Spleen (tissue), 13 donors: ENCODE measurements around the gene LGALS9. TPM values are rescaled to one million over a fixed set of nuclear protein-coding genes. Genes with fewer than 3 reads are reported as not detected.
A peak's percentile ranks its signal among the peaks of the same experiment; 100 is the strongest.

Source experiments
- DNase-seq: peaks from one replicate; pipeline ENCODE4 v3.0.0-alpha.2; 2020
- H3K27ac ChIP-seq, 8 donors: fragments of 200-600 bp; sonication (generic) in 7 of 8; 1 replicate in 4 of 8; 2 replicates in 4 of 8; pipeline versions ENCODE4 v1.5.0 to v1.8.0; 2016 to 2021; ENCODE audit warnings: inconsistent platforms in 4 of 8, mild to moderate bottlenecking in 4 of 8, moderate library complexity in 1 of 8
- H3K27me3 ChIP-seq, 7 donors: fragments of 200-600 bp; sonication (generic) in 6 of 7; replicated peaks in 1 of 7; 1 replicate in 4 of 7; 2 replicates in 3 of 7; pipeline versions ENCODE4 v1.5.0 to v1.8.0; 2016 to 2021; ENCODE audit warnings: inconsistent platforms in 3 of 7, mild to moderate bottlenecking in 1 of 7
- H3K36me3 ChIP-seq, 6 donors: fragments of 200-600 bp; sonication (generic) in 5 of 6; 1 replicate in 4 of 6; 2 replicates in 2 of 6; pipeline versions ENCODE4 v1.5.0 to v1.8.0; 2016 to 2021; ENCODE audit warnings: inconsistent platforms in 2 of 6
- H3K4me1 ChIP-seq, 6 donors: fragments of 200-600 bp; sonication (generic) in 5 of 6; 1 replicate in 3 of 6; 2 replicates in 3 of 6; pipeline versions ENCODE4 v1.5.0 to v1.8.0; 2016 to 2021; ENCODE audit warnings: inconsistent platforms in 3 of 6
- H3K4me3 ChIP-seq, 8 donors: fragments of 200-600 bp; sonication (generic) in 7 of 8; 1 replicate in 4 of 8; 2 replicates in 4 of 8; pipeline versions ENCODE4 v1.5.0 to v1.8.0; 2016 to 2021; ENCODE audit warnings: inconsistent platforms in 4 of 8, mild to moderate bottlenecking in 4 of 8, moderate library complexity in 2 of 8
- H3K9me3 ChIP-seq, 8 donors: fragments of 200-600 bp; sonication (generic) in 7 of 8; 1 replicate in 4 of 8; 2 replicates in 4 of 8; pipeline versions ENCODE4 v1.5.0 to v1.8.0; 2016 to 2021; ENCODE audit warnings: inconsistent platforms in 4 of 8
- POLR2A ChIP-seq, 3 donors: fragments of 450-650 bp; IDR thresholded peaks; one replicate each; pipeline ENCODE4 v1.5.1; 2017; ENCODE audit warnings: antibody characterized with exemption in 3 of 3, mild to moderate bottlenecking in 1 of 3
- POLR2AphosphoS5 ChIP-seq, 3 donors: sonication (generic); formaldehyde crosslinking; IDR thresholded peaks; one replicate each; pipeline ENCODE4 v1.5.1; 2017; ENCODE audit warnings: antibody characterized with exemption in 3 of 3
- WGBS, 5 donors: extraction: QIAGEN DNeasy Blood & Tissue Kit in 3 of 5; methylation state at CpG; one replicate each; pipeline versions ENCODE4 v1.1.5 to v1.1.7; 2013 to 2018; 5-methylcytosine and 5-hydroxymethylcytosine counted together
- intact Hi-C: fragments of 100-400 bp; cut with DNase I; formaldehyde crosslinking; loops from one replicate; pipeline ENCODE4 v1.15.0; 2023; ENCODE audit warnings: low total_unique reads
- long read RNA-seq, 2 donors: transcript quantifications; one replicate each; lab custom pipeline, GENCODE V29; 2026
- polyA plus RNA-seq, 3 donors: library from polyadenylated mRNA; stranded (reverse); fragments of 200-250 nt; gene quantifications; one replicate each; pipeline ENCODE4 v1.2.1, GENCODE V29; 2013
- total RNA-seq, 7 donors: library from RNA; depleted of rRNA in 3 of 7; stranded (reverse); fragments of >200 nt in 3 of 7; fragmentation: NEBNext Ultra II Directional in 4 of 7; extraction: Animal tissue kit (Norgen Biotek cat#: 25700) in 4 of 7; gene quantifications; one replicate each; pipeline versions ENCODE4 v1.1.0 to v1.2.1, GENCODE V29; 2016 to 2021
- TF ChIP-seq, protein P1 (sequence below), 11 experiments: fragments of 200-600 bp in 7 of 11; fragments of 450-650 bp in 4 of 11; sonication (generic) in 4 of 11; IDR thresholded peaks in 8 of 11; conservative IDR thresholded peaks in 3 of 11; 1 replicate in 7 of 11; 2 replicates in 4 of 11; pipeline versions ENCODE4 v1.4.0 to v1.8.0; 2016 to 2021; ENCODE audit warnings: antibody characterized with exemption in 11 of 11, inconsistent platforms in 4 of 11, mild to moderate bottlenecking in 1 of 11
- donor health status: healthy with polysubstance abuse.
- donor health status: DM: no; HTN: no; CAD: no; lungs with moderate emphysema.
- donor health status: DM: no; HTN: no; CAD: no.
- donor health status: Bipolar disorder and iron deficiency.
- donor health status: healthy.
- donor health status: DM: no; HTN: no; CAD: no.
- donor health status: DM: yes; HTN: yes; CAD: no.

Gene LGALS9
- total RNA-seq (100 to 1,000 TPM; 187 to 309 (median 252) TPM), polyA plus RNA-seq (100 to 1,000 TPM; 162 to 202 (median 198) TPM)
- long read RNA-seq, donor 1, transcript LGALS9-203 (11 exons, 3,114 nt), result minor isoform, 5 of 43 reads
- long read RNA-seq, donor 1, transcript LGALS9-201 (10 exons, 3,018 nt), result major isoform, 19 of 43 reads
- long read RNA-seq, donor 1, partial matches to known transcripts, result 15 of 43 reads
- long read RNA-seq, donor 1, other reads (novel, unspliced or antisense), result 0 of 43 reads
- long read RNA-seq, donor 2, transcript LGALS9-201 (10 exons, 3,018 nt), result major isoform, 16 of 28 reads
- long read RNA-seq, donor 2, transcript LGALS9-203 (11 exons, 3,114 nt), result minor isoform, 7 of 28 reads
- long read RNA-seq, donor 2, partial matches to known transcripts, result 0 of 28 reads
- long read RNA-seq, donor 2, other reads (novel, unspliced or antisense), result 0 of 28 reads

- TF ChIP-seq POLR2AphosphoS5 (IDR thresholded peaks at IDR 0.05), result peak; percentile 72 to 82 (median 74)
- TF ChIP-seq, protein P1, sequence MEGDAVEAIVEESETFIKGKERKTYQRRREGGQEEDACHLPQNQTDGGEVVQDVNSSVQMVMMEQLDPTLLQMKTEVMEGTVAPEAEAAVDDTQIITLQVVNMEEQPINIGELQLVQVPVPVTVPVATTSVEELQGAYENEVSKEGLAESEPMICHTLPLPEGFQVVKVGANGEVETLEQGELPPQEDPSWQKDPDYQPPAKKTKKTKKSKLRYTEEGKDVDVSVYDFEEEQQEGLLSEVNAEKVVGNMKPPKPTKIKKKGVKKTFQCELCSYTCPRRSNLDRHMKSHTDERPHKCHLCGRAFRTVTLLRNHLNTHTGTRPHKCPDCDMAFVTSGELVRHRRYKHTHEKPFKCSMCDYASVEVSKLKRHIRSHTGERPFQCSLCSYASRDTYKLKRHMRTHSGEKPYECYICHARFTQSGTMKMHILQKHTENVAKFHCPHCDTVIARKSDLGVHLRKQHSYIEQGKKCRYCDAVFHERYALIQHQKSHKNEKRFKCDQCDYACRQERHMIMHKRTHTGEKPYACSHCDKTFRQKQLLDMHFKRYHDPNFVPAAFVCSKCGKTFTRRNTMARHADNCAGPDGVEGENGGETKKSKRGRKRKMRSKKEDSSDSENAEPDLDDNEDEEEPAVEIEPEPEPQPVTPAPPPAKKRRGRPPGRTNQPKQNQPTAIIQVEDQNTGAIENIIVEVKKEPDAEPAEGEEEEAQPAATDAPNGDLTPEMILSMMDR (IDR thresholded peaks at IDR 0.05 in 8 of 11, conservative IDR thresholded peaks at IDR 0.05 in 3 of 11), result no peak
- TF ChIP-seq POLR2A (IDR thresholded peaks at IDR 0.05), result peak in 2 of 3 donors; percentile 26 to 43
- WGBS, 5 donors, result 32 to 39% (median 34%) methylated on average over 10 of the region's 10 CpGs
- peak; percentile 84 for DNase-seq
- Histone ChIP-seq H3K9me3 (no peaks in the 10 kb centered on the region), H3K27me3 (no peaks in the 10 kb centered on the region), H3K4me3 (peak within 1 kb of the TSS; percentile 34 to 79 (median 52)), H3K27ac (peak within 1 kb of the TSS; percentile 60 to 92 (median 84)), H3K36me3 (peaks cover 0 to 20% (median 3%) of the 10 kb centered on the region in 6 donors), H3K4me1 (peaks cover 22 to 62% (median 54%) of the 10 kb centered on the region in 6 donors)
- intact Hi-C loops, result no loop called here
These were observed at the start of gene LGALS9 for GRCh38 chr17:27630607-27631410. TSS of gene LGALS9 (plus strand) at chr17:27631188. CDS start at chr17:27631266, 78 bp downstream.

DNA sequence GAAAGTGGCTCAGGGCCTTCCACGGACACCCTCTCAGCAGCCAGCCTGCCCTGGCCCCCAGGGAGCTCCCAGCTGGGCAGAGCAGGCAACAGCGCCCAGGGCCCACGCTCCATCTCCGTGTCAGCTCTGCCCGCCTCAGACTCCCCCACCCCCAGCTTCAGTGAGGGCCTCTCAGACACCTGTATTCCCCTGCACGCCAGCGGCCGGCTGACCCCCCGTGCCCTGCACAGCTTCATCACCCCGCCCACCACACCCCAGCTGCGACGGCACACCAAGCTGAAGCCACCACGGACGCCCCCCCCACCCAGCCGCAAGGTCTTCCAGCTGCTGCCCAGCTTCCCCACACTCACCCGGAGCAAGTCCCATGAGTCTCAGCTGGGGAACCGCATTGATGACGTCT lies 48.3 kb upstream of the LGALS9 start:
- TF ChIP-seq, protein P1 (IDR thresholded peaks at IDR 0.05 in 8 of 11, conservative IDR thresholded peaks at IDR 0.05 in 3 of 11), result no peak
- no peak for TF ChIP-seq POLR2A (IDR thresholded peaks at IDR 0.05)
- TF ChIP-seq POLR2AphosphoS5 (IDR thresholded peaks at IDR 0.05), result no peak

GRCh38 chr17:27585153-27585681 lies 45.8 kb upstream of the LGALS9 start:
- TF ChIP-seq, protein P1 (IDR thresholded peaks at IDR 0.05 in 8 of 11, conservative IDR thresholded peaks at IDR 0.05 in 3 of 11), result no peak
- no peak for TF ChIP-seq POLR2A (IDR thresholded peaks at IDR 0.05)
- TF ChIP-seq POLR2AphosphoS5 (IDR thresholded peaks at IDR 0.05), result no peak
- Histone ChIP-seq H3K4me1 (peaks cover 0 to 10% (median 7%) of the 10 kb centered on the region in 6 donors), H3K27me3 (no peaks in the 10 kb centered on the region), H3K36me3 (peaks cover 0 to 79% (median 24%) of the 10 kb centered on the region in 6 donors), H3K27ac (no peak overlapping the region), H3K4me3 (no peak overlapping the region), H3K9me3 (no peaks in the 10 kb centered on the region)
- intact Hi-C loops, result no loop called here
- no peak for DNase-seq
- WGBS, 5 donors, result 65 to 82% (median 78%) methylated on average over 7 to 9 of the region's 9 CpGs

More for the DNA sequence above, 48.3 kb upstream of the LGALS9 start:
- no peaks in the 10 kb centered on the region for H3K27me3 ChIP-seq
- H3K9me3 ChIP-seq, result no peaks in the 10 kb centered on the region
- intact Hi-C loops, result no loop called here
- H3K4me1 ChIP-seq, result peaks cover 0 to 26% (median 14%) of the 10 kb centered on the region in 6 donors
- WGBS, 5 donors, result 88 to 96% (median 90%) methylated on average over 13 to 18 of the region's 18 CpGs
- H3K36me3 ChIP-seq, result peaks cover 0 to 70% (median 17%) of the 10 kb centered on the region in 6 donors
- H3K27ac ChIP-seq, result no peak overlapping the region
- H3K4me3 ChIP-seq, result no peak overlapping the region
- DNase-seq, result no peak
